Calu3 (cell line): ENCODE data around the gene GTF2F2. TPM values are rescaled to one million over a fixed set of nuclear protein-coding genes. Genes with fewer than 3 reads are reported as not detected.

Source experiments
- BruUV-seq: library from RNA; stranded (reverse); fragments of 400-500 nt; replicated peaks from 2 replicates; lab custom pipeline; 2021; lab: Mats Ljungman, UMichigan
- CTCF ChIA-PET: fragments of 300-600 bp; sonication (Branson Sonifier 250); formaldehyde crosslinking; loops from one replicate; lab custom pipeline; 2022; ENCODE audit warnings: antibody characterized with exemption; lab: Charles Lee
- DNase-seq: peaks from one replicate; pipeline ENCODE4 v3.0.0; 2022
- H3K27ac Mint-ChIP-seq: one replicate; pipeline ENCODE4 v1.8.0; 2022; ENCODE audit warnings: mixed read lengths; ENCODE audit not compliant: unreplicated experiment
- H3K27me3 Mint-ChIP-seq: one replicate; pipeline ENCODE4 v1.8.0; 2022; ENCODE audit warnings: mixed read lengths; ENCODE audit not compliant: unreplicated experiment
- H3K36me3 Mint-ChIP-seq: one replicate; pipeline ENCODE4 v1.8.0; 2022; ENCODE audit warnings: mild to moderate bottlenecking, moderate library complexity, mixed read lengths; ENCODE audit not compliant: insufficient read depth, unreplicated experiment
- H3K4me1 Mint-ChIP-seq: one replicate; pipeline ENCODE4 v1.8.0; 2022; ENCODE audit warnings: mild to moderate bottlenecking, low read depth, mixed read lengths; ENCODE audit not compliant: unreplicated experiment
- H3K4me3 Mint-ChIP-seq: one replicate; pipeline ENCODE4 v1.8.0; 2022; ENCODE audit warnings: mild to moderate bottlenecking, low read depth, moderate library complexity, mixed read lengths; ENCODE audit not compliant: unreplicated experiment
- H3K9me3 Mint-ChIP-seq: one replicate; pipeline ENCODE4 v1.8.0; 2022; ENCODE audit warnings: low read depth, mixed read lengths; ENCODE audit not compliant: unreplicated experiment
- intact Hi-C: fragments of 100-400 bp; cut with micrococcal nuclease; formaldehyde crosslinking; loops from one replicate; pipeline ENCODE4 v1.10.0; 2022; ENCODE audit not compliant: unreplicated experiment
- total RNA-seq: library from RNA; stranded (reverse); gene quantifications from 2 replicates; pipeline ENCODE4 v1.2.3, GENCODE V29; 2022
- TF ChIP-seq, protein P1 (sequence below): fragments of 200-600 bp; IDR thresholded peaks from one replicate; pipeline ENCODE4 v1.8.0; 2022; ENCODE audit warnings: antibody characterized with exemption; ENCODE audit not compliant: unreplicated experiment

The GTF2F2 gene
- total RNA-seq, 1 experiment from 2014 or later = 23.9 TPM

DNA sequence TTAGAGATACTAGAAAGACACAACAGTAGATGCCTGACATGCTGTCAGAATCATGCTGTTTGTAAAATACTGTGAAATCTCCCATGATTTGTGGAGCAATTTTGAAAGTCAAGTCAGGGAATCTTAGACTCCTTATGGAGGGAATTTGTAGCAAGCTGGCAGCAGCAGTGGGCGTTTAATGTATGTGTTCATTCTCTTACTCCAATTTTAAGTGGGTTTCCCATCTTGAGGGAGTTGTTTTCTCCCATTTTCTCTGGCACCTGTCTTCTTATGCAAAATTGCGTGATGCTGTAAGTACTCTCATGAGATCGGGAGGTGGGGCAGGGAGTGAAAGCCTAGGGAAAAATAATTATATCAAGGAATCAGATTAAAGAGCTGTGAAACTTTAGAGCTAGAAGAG, 16.0 kb upstream of the GTF2F2 start:
- H3K27me3 Mint-ChIP-seq = no peaks in the 10 kb centered on the region
- BruUV-seq = no TSS peak
- CTCF ChIA-PET = no interaction called here
- H3K27ac Mint-ChIP-seq = no peak overlapping the region
- intact Hi-C loops = no loop called here
- no peak overlapping the region for H3K4me3 Mint-ChIP-seq
- no peaks in the 10 kb centered on the region for H3K36me3 Mint-ChIP-seq
- DNase-seq = no peak
- H3K4me1 Mint-ChIP-seq = no peaks in the 10 kb centered on the region
- H3K9me3 Mint-ChIP-seq = no peaks in the 10 kb centered on the region
- TF ChIP-seq, protein P1, sequence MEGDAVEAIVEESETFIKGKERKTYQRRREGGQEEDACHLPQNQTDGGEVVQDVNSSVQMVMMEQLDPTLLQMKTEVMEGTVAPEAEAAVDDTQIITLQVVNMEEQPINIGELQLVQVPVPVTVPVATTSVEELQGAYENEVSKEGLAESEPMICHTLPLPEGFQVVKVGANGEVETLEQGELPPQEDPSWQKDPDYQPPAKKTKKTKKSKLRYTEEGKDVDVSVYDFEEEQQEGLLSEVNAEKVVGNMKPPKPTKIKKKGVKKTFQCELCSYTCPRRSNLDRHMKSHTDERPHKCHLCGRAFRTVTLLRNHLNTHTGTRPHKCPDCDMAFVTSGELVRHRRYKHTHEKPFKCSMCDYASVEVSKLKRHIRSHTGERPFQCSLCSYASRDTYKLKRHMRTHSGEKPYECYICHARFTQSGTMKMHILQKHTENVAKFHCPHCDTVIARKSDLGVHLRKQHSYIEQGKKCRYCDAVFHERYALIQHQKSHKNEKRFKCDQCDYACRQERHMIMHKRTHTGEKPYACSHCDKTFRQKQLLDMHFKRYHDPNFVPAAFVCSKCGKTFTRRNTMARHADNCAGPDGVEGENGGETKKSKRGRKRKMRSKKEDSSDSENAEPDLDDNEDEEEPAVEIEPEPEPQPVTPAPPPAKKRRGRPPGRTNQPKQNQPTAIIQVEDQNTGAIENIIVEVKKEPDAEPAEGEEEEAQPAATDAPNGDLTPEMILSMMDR = no peak

DNA sequence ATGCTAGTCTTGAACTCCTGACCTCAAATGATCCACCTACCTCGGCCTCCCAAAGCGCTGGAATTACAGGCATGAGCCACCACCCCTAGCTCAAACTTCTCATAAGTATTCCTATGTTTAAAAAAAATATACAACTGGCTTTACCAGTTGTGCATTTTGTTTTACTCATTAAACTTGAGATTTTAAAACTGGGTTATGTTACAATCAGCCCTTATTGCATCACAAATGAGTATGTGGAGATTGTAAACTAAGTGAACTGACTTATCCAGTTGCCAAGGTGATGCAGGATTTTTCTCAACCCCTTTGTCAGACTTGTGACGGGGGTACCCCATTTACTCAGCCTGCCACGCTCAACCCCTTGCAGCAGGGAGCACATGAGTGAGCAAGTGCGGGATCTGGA, 14.4 kb upstream of the GTF2F2 start:
- no TSS peak for BruUV-seq
- no peaks in the 10 kb centered on the region for H3K27me3 Mint-ChIP-seq
- H3K27ac Mint-ChIP-seq = no peak overlapping the region
- no peak overlapping the region for H3K4me3 Mint-ChIP-seq
- H3K4me1 Mint-ChIP-seq = no peaks in the 10 kb centered on the region
- TF ChIP-seq, protein P1 = no peak
- H3K36me3 Mint-ChIP-seq = no peaks in the 10 kb centered on the region
- no peak for DNase-seq
- no peaks in the 10 kb centered on the region for H3K9me3 Mint-ChIP-seq
- intact Hi-C loops = no loop called here
- CTCF ChIA-PET = interaction anchor here (0.6 kb wide), 1 partner anchor 19 kb away, joined by 3 read pairs; no protein-coding TSS in a partner anchor

DNA sequence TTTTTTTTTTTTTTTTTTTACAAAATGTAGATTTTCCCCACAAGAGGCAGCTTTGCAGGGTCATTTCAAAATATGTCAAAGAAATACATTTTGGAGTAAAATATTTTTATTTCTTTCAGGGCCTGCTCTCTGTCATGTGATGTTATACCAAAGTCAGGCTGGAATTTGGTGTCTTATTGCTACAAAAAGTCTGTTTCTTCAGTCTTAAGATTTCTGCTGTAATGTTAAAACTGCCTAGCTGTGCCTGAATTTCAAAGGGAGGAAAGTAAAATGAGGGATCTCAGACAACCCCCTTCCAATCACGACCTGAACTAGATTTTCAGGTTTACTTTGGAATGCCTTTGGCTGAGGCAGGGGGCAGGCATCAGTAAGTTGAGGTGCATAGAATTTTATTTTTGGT, 12.8 kb upstream of the GTF2F2 start:
- TF ChIP-seq, protein P1 = no peak
- Mint-ChIP-seq H3K4me3 (no peak overlapping the region), H3K27ac (no peak overlapping the region), H3K27me3 (no peaks in the 10 kb centered on the region), H3K9me3 (no peaks in the 10 kb centered on the region), H3K4me1 (no peaks in the 10 kb centered on the region), H3K36me3 (no peaks in the 10 kb centered on the region)
- no peak for DNase-seq
- no TSS peak for BruUV-seq
- intact Hi-C loops = no loop called here
- CTCF ChIA-PET = interaction anchor here (0.6 kb wide), 1 partner anchor 206 kb away, joined by 3 read pairs; no protein-coding TSS in a partner anchor

DNA sequence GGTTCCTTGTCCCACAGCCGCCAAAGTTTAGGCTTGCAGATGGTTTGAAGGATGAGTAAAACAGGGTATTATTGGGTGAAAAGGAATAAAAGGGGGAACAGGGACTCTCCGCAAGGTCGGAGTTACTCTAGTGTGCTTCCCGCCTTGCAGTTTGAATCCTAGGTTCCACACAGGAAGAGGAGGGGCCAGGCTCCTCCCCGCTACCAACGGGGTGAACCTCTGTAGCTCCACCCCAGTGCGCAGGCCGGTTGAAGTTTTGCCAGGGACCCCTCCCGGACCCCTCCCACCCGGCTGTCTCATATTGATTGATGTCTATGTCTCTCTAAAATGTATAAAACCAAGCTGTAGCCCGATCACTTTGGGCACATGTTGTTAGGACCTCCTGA, 11.6 kb upstream of the GTF2F2 start:
- TF ChIP-seq, protein P1 = no peak
- CTCF ChIA-PET = no interaction called here
- H3K9me3 Mint-ChIP-seq = no peaks in the 10 kb centered on the region

More for the DNA sequence above, 11.6 kb upstream of the GTF2F2 start:
- H3K4me3 Mint-ChIP-seq = no peak overlapping the region
- no peaks in the 10 kb centered on the region for H3K36me3 Mint-ChIP-seq
- BruUV-seq = no TSS peak
- no peaks in the 10 kb centered on the region for H3K27me3 Mint-ChIP-seq
- H3K4me1 Mint-ChIP-seq = no peaks in the 10 kb centered on the region
- no peak for DNase-seq
- H3K27ac Mint-ChIP-seq = no peak overlapping the region
- intact Hi-C loops = no loop called here
